Panc1 (cell line): Measurements from ENCODE around the gene SLC15A1.

Experiments
- CTCF ChIP-seq: fragments of 450-650 bp; IDR thresholded peaks from 2 replicates; pipeline ENCODE4 v1.5.1; 2017; ENCODE audit warnings: mild to moderate bottlenecking
- POLR2AphosphoS5 ChIP-seq: IDR thresholded peaks from 2 replicates; pipeline ENCODE4 v1.6.1; 2012; ENCODE audit warnings: mild to moderate bottlenecking, low read depth, low read length, moderate library complexity
- SIN3A ChIP-seq: IDR thresholded peaks from 2 replicates; pipeline ENCODE4 v1.6.1; 2012; ENCODE audit warnings: low read depth, mild to moderate bottlenecking, low read length, moderate library complexity, borderline replicate concordance; ENCODE audit not compliant: insufficient read depth

GRCh38 chr13:98775844-98776598 is 23.5 kb upstream of the SLC15A1 start:
- TF ChIP-seq CTCF (no peak), POLR2AphosphoS5 (no peak), SIN3A (no peak)
